Mesendoderm (in vitro differentiated cells): Measurements from ENCODE around the gene SRGAP1.

Experiments
- DNase-seq: peaks from one replicate; pipeline ENCODE4 v3.0.0; 2013
- H2AK5ac ChIP-seq: 2 replicates; pipeline ENCODE4 v1.6.1; 2013; ENCODE audit warnings: low read length, inconsistent platforms
- H2BK120ac ChIP-seq: 2 replicates; pipeline ENCODE4 v1.6.1; 2013; ENCODE audit warnings: low read depth, mild to moderate bottlenecking, low read length, moderate library complexity, mixed read lengths
- H2BK15ac ChIP-seq: replicated peaks from 2 replicates; pipeline ENCODE4 v1.6.1; 2013; ENCODE audit warnings: low read depth, mild to moderate bottlenecking, moderate library complexity
- H2BK5ac ChIP-seq: 2 replicates; pipeline ENCODE4 v1.6.1; 2013; ENCODE audit warnings: low read length, inconsistent platforms
- H3K18ac ChIP-seq: 2 replicates; pipeline ENCODE4 v1.6.1; 2013; ENCODE audit warnings: mild to moderate bottlenecking, low read length, mixed read lengths
- H3K23ac ChIP-seq: one replicate; pipeline ENCODE4 v1.6.1; 2013; ENCODE audit warnings: low read length
- H3K27ac ChIP-seq: 2 replicates; pipeline ENCODE4 v1.5.1; 2013; ENCODE audit warnings: low read depth, mild to moderate bottlenecking, inconsistent platforms, low read length, moderate library complexity
- H3K27me3 ChIP-seq: 2 replicates; pipeline ENCODE4 v1.6.1; 2013; ENCODE audit warnings: low read length, control low read depth, mild to moderate bottlenecking, inconsistent platforms; ENCODE audit not compliant: insufficient read depth, poor library complexity
- H3K36me3 ChIP-seq: 2 replicates; pipeline ENCODE4 v1.6.1; 2013; ENCODE audit warnings: low read length, inconsistent platforms; ENCODE audit not compliant: control insufficient read depth, insufficient read depth
- H3K4ac ChIP-seq: one replicate; pipeline ENCODE4 v1.6.1; 2013; ENCODE audit warnings: low read depth, mild to moderate bottlenecking, low read length, moderate library complexity
- H3K4me1 ChIP-seq: 2 replicates; pipeline ENCODE4 v1.6.1; 2013; ENCODE audit warnings: low read depth, low read length, inconsistent platforms; ENCODE audit not compliant: control insufficient read depth
- H3K4me2 ChIP-seq: 2 replicates; pipeline ENCODE4 v1.6.1; 2013; ENCODE audit warnings: low read length
- H3K4me3 ChIP-seq: 2 replicates; pipeline ENCODE4 v1.5.1; 2013; ENCODE audit warnings: mild to moderate bottlenecking, low read length
- H3K56ac ChIP-seq: one replicate; pipeline ENCODE4 v1.6.1; 2013; ENCODE audit warnings: low read length
- H3K79me1 ChIP-seq: 2 replicates; pipeline ENCODE4 v1.6.1; 2013; ENCODE audit warnings: low read length, inconsistent platforms
- H3K79me2 ChIP-seq: 2 replicates; pipeline ENCODE4 v1.6.1; 2013; ENCODE audit warnings: mild to moderate bottlenecking, low read length; ENCODE audit not compliant: control insufficient read depth, insufficient read depth
- H3K9ac ChIP-seq: 2 replicates; pipeline ENCODE4 v1.6.1; 2013; ENCODE audit warnings: low read length, inconsistent platforms
- H4K5ac ChIP-seq: one replicate; pipeline ENCODE4 v1.6.1; 2013; ENCODE audit warnings: low read length
- H4K8ac ChIP-seq: one replicate; pipeline ENCODE4 v1.6.1; 2013; ENCODE audit warnings: low read depth, mild to moderate bottlenecking, control low read depth, low read length, moderate library complexity
- WGBS: extraction: QIAGEN DNeasy Blood & Tissue Kit; methylation state at CpG from one replicate; pipeline ENCODE4 v1.1.7; 2013; ENCODE audit warnings: low lambda C conversion rate, missing lambda C conversion rate; ENCODE audit not compliant: insufficient coverage; ENCODE audit errors: extremely low coverage; 5-methylcytosine and 5-hydroxymethylcytosine counted together

The SRGAP1 gene

GRCh38 chr12:64080319-64081007 is 236.0 kb downstream of the SRGAP1 start:
- H3K4me3 ChIP-seq, result no peak overlapping the region
- H2BK5ac ChIP-seq, result no peak overlapping the region
- no peak overlapping the region for H2BK120ac ChIP-seq
- H3K56ac ChIP-seq, result no peak overlapping the region
- H2AK5ac ChIP-seq, result no peak overlapping the region
- H3K27me3 ChIP-seq, result no peaks in the 10 kb centered on the region
- no peak overlapping the region for H3K27ac ChIP-seq
- H3K23ac ChIP-seq, result no peak overlapping the region
- no CpG with 5 or more reads among the region's 7 CpGs for WGBS
- H3K9ac ChIP-seq, result no peak overlapping the region
- peak; percentile 33 for DNase-seq
- H3K79me1 ChIP-seq, result no peaks in the 10 kb centered on the region
- no peak overlapping the region for H4K5ac ChIP-seq
- H3K4ac ChIP-seq, result no peak overlapping the region
- no peak overlapping the region for H2BK15ac ChIP-seq
- peak overlapping the region; percentile 56 for H3K18ac ChIP-seq
- no peak overlapping the region for H3K4me2 ChIP-seq
- peaks cover 1% of the 10 kb centered on the region for H3K4me1 ChIP-seq
- no peaks in the 10 kb centered on the region for H3K79me2 ChIP-seq
- H4K8ac ChIP-seq, result no peak overlapping the region
- H3K36me3 ChIP-seq, result no peaks in the 10 kb centered on the region

- no peak overlapping the region for H3K4me3 ChIP-seq
- H2BK15ac ChIP-seq, result no peak overlapping the region
- H3K56ac ChIP-seq, result no peak overlapping the region
- H3K4ac ChIP-seq, result no peak overlapping the region
- no peak overlapping the region for H4K8ac ChIP-seq
- no peaks in the 10 kb centered on the region for H3K79me2 ChIP-seq
- H3K79me1 ChIP-seq, result no peaks in the 10 kb centered on the region
- H3K18ac ChIP-seq, result no peak overlapping the region
- H3K23ac ChIP-seq, result no peak overlapping the region
- H3K9ac ChIP-seq, result no peak overlapping the region
- peaks cover 1% of the 10 kb centered on the region for H3K4me1 ChIP-seq
- WGBS, result no CpG with 5 or more reads among the region's 1 CpG
- H3K36me3 ChIP-seq, result no peaks in the 10 kb centered on the region
- no peak for DNase-seq
- no peak overlapping the region for H3K27ac ChIP-seq
- no peak overlapping the region for H2BK5ac ChIP-seq
- H3K27me3 ChIP-seq, result no peaks in the 10 kb centered on the region
- no peak overlapping the region for H4K5ac ChIP-seq
- no peak overlapping the region for H3K4me2 ChIP-seq
- no peak overlapping the region for H2BK120ac ChIP-seq
- H2AK5ac ChIP-seq, result no peak overlapping the region
Measured at GRCh38 chr12:64081008-64081404, 236.5 kb downstream of the SRGAP1 start.

DNA sequence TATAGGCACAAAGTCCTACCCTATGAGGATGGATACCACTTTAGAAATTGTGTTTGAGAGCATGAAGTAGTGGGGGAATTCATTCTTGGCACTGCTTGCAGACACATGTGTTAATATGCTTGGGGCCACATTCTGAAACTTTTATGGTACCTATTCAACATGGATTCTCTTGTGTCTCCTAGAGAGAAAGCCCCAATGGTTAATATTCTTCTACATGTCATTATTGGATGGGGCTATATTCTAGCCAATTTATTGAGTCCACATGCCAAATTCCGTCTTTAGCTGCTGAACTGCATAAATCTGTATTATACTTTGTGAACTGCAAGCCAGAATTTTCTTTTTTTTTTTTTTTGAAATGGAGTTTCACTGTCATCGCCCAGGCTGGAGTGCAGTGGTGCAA is 237.6 kb downstream of the SRGAP1 start:
- WGBS, result no CpG with 5 or more reads among the region's 2 CpGs
- no peak overlapping the region for H3K56ac ChIP-seq
- no peak overlapping the region for H3K4me3 ChIP-seq
- no peak overlapping the region for H3K18ac ChIP-seq
- no peak overlapping the region for H2AK5ac ChIP-seq
- no peaks in the 10 kb centered on the region for H3K79me1 ChIP-seq
- H4K5ac ChIP-seq, result no peak overlapping the region
- no peak overlapping the region for H4K8ac ChIP-seq
- DNase-seq, result no peak
- H3K4me2 ChIP-seq, result no peak overlapping the region
- no peak overlapping the region for H3K4ac ChIP-seq
- no peak overlapping the region for H3K27ac ChIP-seq
- H3K4me1 ChIP-seq, result peaks cover 1% of the 10 kb centered on the region
- no peak overlapping the region for H2BK15ac ChIP-seq
- H3K79me2 ChIP-seq, result no peaks in the 10 kb centered on the region
- H3K36me3 ChIP-seq, result no peaks in the 10 kb centered on the region
- H3K23ac ChIP-seq, result no peak overlapping the region
- no peak overlapping the region for H2BK5ac ChIP-seq
- H3K9ac ChIP-seq, result no peak overlapping the region
- H3K27me3 ChIP-seq, result no peaks in the 10 kb centered on the region
- no peak overlapping the region for H2BK120ac ChIP-seq

DNA sequence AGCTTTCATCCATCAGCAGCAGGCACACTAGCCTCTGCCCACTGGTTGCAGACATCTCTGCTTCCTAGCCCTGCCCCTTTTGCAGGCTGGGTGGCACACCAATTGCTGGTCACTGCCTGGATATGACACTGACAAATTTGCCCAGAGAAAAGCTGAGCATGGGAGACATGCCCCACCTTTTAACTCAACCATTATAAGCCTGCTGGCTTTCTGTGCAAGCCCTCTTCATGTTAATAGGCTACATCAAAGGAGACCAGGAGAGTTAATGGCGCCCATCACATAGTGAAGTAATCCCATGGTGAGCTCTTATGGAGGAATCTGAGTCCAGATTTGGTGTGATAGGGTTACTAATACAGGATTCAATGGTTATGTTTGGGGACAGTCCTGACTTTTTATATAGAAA is 238.4 kb downstream of the SRGAP1 start:
- no peak for DNase-seq
- H3K56ac ChIP-seq, result no peak overlapping the region
- no peak overlapping the region for H4K5ac ChIP-seq
- H2BK5ac ChIP-seq, result no peak overlapping the region
- no peak overlapping the region for H3K27ac ChIP-seq
- H3K18ac ChIP-seq, result no peak overlapping the region
- no peak overlapping the region for H2BK120ac ChIP-seq
- no peak overlapping the region for H2BK15ac ChIP-seq
- H3K4me2 ChIP-seq, result no peak overlapping the region
- no peaks in the 10 kb centered on the region for H3K79me1 ChIP-seq
- H3K36me3 ChIP-seq, result no peaks in the 10 kb centered on the region
- peaks cover 1% of the 10 kb centered on the region for H3K4me1 ChIP-seq
- H3K79me2 ChIP-seq, result no peaks in the 10 kb centered on the region
- no peak overlapping the region for H4K8ac ChIP-seq
- no CpG with 5 or more reads among the region's 1 CpG for WGBS
- H3K23ac ChIP-seq, result no peak overlapping the region
- H3K27me3 ChIP-seq, result no peaks in the 10 kb centered on the region
- H2AK5ac ChIP-seq, result no peak overlapping the region
- H3K9ac ChIP-seq, result no peak overlapping the region
- no peak overlapping the region for H3K4me3 ChIP-seq
- no peak overlapping the region for H3K4ac ChIP-seq

DNA sequence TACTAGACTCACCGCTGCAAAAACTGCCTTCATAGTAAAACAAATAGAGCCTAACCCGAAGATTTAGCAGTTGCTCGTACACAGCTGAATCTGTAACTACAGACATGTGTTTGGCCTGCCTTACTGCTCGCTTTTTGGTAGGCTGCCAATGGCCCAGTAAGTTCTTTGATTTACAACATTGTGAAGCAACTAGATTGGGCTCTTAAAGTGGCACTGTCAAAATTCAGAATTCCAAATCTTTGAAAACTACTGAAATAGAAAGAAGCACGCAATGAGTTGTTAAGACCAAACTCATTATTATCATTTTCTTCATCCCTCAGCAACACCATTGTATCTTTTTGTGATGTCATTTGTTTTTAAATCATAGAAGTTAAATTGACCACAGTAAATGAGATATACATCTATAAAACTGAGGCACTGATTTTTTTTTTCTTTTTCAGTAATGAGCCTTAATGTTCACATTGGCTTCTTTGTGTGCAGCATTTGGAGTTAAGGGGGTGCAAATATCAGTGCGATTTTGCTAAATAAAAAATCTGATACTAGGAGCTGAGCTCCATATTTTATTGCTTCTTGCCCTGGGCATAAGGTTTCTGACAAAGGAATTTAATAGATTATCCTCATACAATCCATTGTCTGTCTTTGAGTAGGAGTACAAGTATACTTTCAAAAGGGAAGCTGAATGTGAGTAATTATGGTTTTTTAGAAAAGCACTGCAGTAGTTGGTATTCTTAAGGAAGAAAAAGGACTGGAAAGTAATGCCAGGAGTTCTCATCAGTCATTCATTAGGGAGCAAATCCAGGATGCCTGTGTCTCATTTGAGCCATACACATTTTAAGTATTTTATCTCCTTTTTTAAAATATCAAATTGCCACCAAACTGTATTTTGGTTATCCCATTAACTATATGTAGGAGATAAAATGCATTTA is 239.0 kb downstream of the SRGAP1 start:
- H3K4me1 ChIP-seq, result peaks cover 4% of the 10 kb centered on the region
- H3K56ac ChIP-seq, result no peak overlapping the region
- no peak overlapping the region for H3K27ac ChIP-seq
- no peak overlapping the region for H2BK5ac ChIP-seq
- H2BK15ac ChIP-seq, result no peak overlapping the region
- H2AK5ac ChIP-seq, result no peak overlapping the region
- no CpG with 5 or more reads among the region's 6 CpGs for WGBS
- no peaks in the 10 kb centered on the region for H3K79me1 ChIP-seq
- no peak overlapping the region for H3K18ac ChIP-seq
- no peak overlapping the region for H3K4me2 ChIP-seq
- H3K27me3 ChIP-seq, result no peaks in the 10 kb centered on the region
- H3K36me3 ChIP-seq, result no peaks in the 10 kb centered on the region
- no peak overlapping the region for H4K5ac ChIP-seq
- no peak overlapping the region for H3K4ac ChIP-seq
- H2BK120ac ChIP-seq, result no peak overlapping the region
- H3K9ac ChIP-seq, result no peak overlapping the region
- DNase-seq, result no peak
- no peak overlapping the region for H3K4me3 ChIP-seq
- no peak overlapping the region for H3K23ac ChIP-seq
- no peak overlapping the region for H4K8ac ChIP-seq
- no peaks in the 10 kb centered on the region for H3K79me2 ChIP-seq
